HG02970 (cell line): Measurements from ENCODE around the gene DDAH1.
A peak's percentile ranks its signal among the peaks of the same experiment; 100 is the strongest.
"Not testable (repeated sequence)": the region's sequence is repeated elsewhere in the genome, so short reads cannot be mapped to it uniquely, and the experiment has no call there.

Experiments
- ATAC-seq: cut with Tn5 transposase; IDR thresholded peaks from one replicate; pipeline ENCODE4 v1.9.1; 2021; ENCODE audit warnings: mild to moderate bottlenecking, moderate library complexity, moderate number of reproducible peaks; ENCODE audit not compliant: unreplicated experiment, low FRiP score

DDAH1 gene

DNA sequence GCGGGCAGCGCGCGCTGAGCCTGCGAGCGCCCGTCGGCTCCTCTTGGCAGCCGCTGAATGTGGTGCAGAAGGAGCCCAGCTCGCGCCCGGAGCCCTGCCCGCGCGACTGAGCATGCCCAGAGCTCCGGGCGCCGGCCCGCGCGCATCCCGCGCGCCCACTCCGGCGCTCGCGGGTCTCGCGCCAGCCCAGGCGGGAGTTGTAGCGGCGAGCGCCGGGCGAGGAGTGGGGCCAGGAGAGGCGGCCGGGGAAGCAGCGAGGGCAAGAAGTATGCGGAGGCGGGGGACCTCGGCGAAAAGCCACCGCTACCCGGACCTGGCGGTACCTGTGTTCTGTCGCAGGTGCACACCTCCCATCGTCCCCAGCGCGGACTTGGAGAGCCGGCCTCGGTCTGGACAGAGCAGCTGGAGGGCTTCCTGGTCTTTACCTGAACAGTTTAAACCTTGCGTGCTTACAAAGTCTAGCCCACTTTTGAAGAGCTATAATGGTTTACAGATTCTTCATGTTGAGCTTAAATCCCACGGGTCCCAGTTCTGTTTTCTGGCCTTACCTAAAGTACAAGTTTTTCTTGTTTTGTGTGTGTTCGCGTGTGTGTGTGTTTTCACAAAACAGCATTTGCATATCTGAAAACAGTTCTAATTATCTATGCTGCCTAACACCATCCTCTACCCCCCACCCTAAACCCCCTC lies at the start of gene DDAH1:
DDAH1 (minus strand) TSS at position 61 of the 687 bp plus-strand sequence. CDS start 114 bp downstream, outside the sequence.
- peak; percentile 33 for ATAC-seq

DNA sequence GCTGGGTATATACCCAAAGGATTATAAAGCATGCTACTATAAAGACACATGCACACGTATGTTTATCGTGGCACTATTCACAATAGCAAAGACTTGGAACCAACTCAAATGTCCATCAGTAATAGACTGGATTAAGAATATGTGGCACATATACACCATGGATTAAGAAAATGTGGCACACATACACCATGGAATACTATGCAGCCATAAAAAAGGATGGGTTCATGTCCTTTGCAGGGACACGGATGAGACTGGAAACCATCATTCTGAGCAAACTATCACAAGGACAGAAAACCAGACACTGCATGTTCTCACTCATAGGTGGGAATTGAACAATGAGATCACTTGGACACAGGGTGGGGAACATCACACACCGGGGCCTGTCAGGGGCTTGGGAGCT lies 49.0 kb upstream of the DDAH1 start:
- not testable (repeated sequence) for ATAC-seq

DNA sequence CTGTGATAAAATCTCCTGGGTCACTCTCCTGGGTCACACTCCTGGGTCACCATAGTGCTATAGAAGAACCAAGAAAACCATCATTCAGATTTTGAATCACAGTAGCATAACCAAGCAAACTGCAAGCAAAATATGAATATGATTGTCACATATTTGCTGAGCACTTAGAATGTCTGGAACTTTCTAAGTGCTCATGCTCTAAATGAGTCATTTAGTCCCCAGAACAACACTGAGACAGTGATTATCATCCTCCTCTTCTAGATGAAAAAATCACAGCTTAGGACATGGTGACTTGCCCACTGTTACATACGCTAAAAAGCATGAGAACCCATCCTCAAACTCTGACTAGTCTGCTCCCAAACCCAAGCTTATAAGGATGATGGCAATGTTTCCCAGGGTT lies 39.5 kb upstream of the DDAH1 start:
- ATAC-seq = no peak

DNA sequence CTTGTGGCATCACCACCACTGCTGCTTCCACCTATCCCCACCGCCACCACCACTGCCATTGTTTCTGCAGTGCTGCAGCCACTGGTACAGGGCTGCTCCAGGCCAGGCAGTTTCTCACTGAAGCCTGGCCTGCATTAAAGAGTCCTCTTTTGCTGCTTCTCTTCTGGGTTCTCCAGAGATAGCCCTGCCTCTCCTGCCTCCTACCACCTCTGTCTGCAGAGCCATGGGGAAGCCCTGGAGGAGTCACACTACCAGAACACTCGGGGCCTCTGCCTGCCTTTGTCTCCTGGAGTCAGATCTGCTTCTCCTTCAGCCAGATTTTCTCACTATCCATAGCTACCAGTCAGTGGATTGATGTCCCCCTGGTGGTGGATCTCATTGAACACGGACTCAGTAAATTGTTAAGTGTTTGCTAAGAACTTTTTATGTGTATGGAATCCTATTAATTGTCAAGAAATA lies 37.7 kb upstream of the DDAH1 start:
- ATAC-seq = no peak

DNA sequence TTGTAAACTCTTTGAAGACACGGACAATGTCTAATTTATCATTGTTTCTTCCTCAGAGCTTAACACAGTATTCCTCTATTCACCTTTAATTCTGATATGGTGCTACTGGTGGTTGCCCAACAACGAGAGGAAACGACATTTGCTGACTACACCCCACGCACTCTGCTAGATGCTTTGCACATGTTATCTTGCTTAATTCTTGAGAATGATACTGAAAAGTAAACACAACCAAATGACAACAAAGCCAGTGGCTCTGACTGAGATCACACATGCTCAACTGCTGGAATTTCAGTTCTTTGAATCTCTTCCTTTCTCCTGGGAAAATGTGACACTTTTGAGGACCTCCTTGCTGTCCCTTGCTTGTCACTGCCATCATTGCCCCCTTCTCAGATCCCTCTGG lies 37.2 kb upstream of the DDAH1 start:
- ATAC-seq = no peak

DNA sequence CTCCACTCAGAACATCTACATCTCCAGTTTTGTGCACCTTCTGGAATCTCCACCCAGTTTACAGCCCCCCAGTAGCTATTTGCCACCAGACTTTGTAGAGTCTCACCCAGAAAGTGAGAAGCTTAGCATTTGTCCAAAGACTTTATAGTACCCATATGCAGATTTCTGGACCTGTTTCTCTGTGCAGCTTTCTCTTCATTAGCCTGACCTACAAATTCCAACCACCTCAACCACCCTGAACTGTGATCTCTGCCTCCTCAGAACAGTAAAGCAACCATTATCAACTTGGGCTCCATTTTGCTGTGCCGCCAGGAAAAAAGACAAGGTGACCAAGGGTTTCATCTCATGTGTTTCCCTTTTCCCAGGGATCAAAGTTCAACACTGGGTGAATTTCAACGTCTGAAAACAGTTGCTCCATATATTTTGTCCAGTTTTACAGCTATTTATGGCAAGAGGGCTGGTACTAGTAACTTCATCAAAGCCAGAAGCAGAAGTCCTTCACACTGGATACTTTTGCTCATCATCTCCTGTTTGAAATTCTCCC lies 36.5 kb upstream of the DDAH1 start:
- ATAC-seq = no peak

DNA sequence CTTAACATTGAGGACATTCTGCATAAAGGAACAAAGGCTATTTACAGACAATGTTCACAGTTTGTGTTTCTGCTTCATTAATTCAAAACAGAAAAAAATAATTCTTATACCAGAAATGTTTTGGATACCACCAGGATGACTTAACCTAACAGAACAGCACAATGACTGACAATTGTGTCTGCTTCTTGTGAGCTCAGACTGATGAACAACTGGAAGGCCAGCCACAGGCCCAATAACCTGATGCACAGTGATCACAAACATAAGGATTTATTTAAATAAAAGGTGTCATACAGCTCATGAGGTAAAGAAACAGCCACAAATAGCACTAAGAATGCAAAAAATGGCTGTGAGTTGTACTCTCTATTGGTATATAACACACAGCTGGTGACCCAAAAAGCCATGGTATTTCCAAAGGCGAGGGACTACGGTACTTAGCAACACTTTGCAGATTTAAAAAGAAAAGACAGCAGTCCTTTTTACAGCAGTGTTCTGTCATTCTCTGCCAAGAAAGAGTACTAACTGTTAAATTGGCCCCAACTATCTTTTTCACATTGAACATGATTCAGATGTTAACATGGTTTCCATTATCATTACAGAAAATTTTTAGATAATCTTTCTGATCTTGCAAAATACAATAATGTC lies 32.1 kb upstream of the DDAH1 start:
- no peak for ATAC-seq

DNA sequence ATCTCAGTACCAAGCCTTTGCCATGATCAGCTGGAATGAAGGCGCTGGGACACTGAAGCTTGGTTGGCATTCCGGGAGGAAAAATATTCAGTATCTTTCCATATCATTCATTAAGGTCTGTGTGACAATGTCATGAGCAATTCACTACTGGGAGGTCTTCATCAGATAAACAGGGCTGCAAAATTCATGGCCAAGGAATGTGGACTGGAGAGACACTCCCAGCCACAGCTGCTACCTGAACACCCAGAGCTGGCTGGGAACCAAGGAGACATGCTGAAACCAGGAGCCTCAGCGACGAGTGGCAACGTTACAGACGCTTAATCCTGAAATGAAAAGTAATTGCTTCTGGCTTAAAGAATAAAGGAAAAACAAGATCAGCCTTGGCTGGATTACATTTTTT lies 30.6 kb upstream of the DDAH1 start:
- no peak for ATAC-seq

DNA sequence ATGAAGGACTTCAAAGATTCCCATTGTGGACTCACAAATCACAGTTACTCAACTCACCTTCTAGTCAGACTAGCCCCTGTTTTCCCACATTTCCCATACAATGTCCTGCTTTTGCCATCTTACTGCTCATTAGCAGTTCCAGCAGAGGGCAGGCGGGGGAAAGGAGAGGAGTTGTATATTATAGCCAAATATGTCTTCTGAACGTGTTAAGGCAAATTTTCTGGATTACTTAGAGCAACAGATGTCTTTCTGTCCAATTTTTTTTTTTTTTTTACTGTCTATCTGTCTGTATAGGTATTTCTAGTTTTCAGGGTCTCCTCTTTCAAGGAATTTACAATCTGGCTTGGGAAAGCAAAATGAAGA lies 29.9 kb upstream of the DDAH1 start:
- no peak for ATAC-seq

DNA sequence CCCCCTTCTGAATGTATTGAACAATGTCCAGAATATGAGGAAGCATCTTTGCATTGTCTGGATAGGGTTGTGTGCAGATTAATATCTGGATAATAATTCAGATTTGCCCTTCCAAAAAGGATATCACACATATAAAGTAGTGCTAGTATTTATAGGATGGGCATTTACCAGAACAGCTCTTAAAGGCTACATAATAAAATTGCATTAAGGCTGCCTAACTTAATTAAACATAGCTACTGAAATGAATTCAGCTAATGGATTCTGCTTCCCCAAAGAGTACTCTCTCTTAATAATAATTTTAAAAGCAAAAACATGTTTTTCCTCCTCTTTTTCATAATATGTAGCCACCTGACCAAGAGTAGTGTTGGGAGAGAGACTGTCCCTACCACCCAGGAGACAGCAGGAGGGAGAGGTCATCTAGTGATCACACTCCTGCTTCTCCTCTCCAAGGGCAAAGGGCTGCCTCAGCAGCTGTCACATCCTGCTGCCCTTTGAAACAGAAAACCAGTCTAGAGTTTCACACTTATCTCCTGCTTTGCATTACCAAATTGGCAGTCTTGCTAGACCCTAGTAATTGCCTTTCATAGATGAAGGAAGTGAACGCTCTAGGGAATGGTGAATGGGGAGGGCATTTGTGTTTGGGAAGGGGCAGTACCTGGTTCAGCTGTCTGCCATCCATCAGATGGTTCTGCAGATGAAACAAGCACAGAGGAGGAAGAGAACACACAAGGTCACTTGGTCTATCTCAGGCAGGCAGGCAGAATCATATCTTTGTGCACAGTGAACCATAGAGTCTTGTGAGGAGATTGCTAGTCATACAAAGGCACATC lies 29.3 kb upstream of the DDAH1 start:
- ATAC-seq = peak; percentile 59

DNA sequence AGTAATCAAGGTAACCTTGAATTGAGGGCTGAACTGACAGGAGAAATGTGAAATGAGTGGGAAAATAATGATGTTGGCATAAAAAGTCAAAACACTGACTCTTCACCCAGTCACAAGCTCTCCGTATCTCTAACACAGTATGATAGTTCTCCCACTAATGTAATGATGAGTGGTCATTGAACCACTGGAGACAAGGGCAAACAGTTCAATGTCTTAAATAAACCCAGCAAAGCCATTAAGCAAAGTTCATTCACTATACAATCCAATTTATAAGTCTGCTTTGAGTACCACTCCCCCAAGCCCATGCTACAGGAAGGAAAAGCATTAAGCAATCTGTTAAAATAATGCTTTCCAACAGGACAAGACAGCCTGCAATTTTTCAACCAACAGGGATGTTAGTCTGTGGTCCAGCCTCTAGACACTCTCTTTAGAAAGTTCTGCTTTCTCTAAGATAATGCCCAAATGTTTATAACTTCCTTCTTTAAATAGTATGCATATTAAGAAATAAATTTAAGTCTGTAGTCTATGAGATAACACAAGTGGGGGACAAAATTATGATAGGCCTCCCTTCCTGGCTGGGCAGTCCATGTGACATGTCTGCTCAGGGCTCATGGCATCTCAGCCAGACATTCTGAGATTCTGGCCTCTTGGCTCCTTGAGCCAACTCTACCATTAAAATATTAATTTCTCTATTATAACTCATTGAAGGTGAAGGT lies 25.5 kb upstream of the DDAH1 start:
- no peak for ATAC-seq

DNA sequence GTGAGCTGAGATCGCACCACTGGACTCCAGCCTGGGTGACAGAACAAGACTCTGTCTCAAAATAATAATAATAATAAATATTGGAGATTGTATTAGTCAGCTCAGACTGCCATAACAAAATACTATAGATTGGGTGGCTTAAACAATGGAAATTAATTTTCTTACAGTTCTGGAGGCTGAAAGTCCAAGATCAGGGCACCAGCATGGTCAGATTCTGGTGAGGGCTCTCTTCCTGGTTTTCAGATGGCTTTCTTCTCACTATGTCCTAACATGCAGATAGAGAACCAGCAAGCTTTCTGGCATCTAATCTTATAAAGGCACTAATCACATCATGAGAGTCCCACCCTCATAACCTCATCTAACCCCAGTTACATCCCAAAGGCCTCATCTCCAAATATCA lies 23.2 kb upstream of the DDAH1 start:
- no peak for ATAC-seq

DNA sequence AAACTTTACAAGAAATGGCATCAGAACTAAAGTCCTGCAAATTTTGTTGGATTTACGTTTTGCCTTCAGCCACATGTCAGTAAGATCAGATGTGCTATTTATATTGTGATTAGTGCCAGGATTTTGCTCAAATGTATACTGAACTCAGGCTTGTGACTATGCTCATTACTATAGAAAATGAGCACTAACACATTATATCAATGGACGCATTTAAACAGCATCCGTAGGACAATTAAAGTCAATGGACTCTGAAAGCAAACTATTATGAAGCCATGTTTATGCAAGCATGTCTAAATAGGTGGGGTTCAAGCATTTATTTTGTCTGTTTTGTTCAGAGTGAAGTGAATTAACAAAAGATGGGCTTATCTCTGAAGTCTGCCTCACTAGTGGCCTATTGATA lies 20.6 kb upstream of the DDAH1 start:
- no peak for ATAC-seq

DNA sequence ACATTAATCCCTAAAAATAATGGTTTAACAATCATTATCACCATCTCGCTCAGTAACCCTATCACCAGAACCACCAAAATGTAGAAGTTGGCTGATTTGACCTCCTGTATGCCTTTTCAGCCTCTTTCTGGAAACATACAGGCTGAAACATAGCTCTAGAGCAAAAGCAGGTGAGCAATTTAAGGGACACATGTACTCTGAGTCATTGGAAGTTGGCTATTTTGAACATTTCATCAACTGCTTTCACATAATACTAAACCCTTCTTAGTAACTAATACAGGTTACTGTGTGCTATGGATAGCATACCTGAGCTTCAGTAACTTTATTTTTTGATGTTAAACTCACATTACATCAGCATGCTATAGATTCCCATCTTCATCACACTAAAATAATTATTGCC lies 19.8 kb upstream of the DDAH1 start:
- no peak for ATAC-seq

DNA sequence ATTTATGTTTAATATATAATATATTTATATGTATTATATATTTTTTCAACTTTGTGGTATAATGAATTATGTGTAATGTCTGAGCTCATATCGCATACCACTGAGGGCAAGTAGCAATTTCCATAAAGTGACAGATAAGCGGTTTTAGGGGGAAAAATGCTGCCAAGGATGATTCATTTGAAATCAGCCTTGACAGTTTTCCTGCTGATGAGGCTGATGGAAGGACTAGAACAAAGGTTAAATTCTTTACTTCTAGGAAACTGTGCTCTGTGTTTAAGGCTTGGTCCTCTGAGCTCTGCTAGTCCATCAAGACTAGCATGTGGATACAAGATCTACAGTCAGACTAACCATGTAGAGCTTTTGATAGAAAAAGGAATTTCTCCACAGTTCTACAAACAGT lies 19.3 kb upstream of the DDAH1 start:
- no peak for ATAC-seq

DNA sequence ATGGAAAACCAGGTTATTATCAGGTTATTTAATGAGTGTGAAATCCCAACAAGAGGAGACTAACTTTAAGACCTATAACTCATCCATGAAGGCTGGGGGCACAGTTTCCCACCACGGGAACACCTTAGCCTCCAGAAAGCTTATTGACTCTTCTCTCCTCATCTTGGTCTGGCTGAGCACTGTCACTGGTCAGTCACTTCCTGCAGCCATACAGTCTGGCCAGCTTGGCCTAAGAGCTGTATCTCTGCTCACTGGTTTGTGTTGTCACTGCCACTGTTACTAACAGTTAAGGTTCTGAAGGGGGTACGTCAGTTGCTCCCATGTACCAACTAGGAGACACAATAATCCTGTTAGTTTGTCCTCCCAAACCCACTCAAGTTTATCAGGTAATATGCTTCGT lies 16.7 kb upstream of the DDAH1 start:
- ATAC-seq = no peak

DNA sequence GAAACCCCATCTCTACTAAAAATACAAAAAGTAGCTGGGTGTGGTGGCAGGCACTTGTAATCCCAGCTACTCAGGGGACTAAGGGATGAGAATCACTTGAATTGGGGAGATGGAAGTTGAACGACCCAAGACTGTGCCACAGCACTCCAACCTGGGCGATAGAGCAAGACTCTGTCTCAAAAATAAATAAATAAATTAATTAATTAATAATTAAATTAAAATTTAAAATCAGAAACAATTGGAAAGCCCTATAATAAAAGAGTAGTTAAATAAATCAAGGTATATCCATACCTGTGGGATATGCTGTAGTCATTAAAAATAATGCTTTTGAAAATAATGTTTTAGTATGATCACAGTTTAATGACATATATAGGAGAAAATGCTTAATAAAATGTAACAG lies 15.6 kb upstream of the DDAH1 start:
- no peak for ATAC-seq

DNA sequence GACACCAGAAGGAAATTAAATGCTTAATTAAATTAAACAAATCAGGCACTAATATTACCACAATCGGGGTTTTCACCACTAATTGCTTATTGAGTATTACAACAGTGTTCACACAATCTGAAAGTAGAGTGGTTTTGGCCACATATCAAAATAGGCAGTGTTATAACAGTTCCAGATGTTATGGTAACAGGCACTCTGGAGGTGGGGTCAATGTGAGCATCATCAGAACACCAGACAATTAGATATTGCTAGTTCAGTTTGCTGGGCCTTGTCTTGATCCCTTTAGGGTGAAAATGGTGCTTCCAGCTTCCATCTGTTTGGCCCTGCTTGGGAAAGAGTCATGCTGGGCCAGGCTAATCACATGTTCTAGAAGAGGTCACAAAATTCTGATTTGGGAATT lies 14.5 kb upstream of the DDAH1 start:
- no peak for ATAC-seq

DNA sequence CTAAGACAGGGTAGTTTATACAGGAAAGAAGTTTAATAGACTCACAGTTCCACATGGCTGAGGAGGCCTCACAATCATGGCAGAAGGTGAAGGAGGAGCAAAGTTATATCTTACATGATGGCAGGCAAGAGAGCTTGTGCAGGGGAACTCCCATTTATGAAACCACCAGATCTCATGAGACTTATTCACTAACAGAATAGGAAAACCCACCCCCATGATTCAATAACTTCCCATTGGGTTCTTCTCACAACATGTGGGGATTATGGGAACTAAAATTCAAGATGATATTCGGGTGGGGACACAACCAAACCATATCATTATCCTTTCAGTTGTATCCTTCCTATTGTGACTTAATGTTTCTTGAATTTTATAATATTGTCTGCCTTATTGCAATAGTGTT lies 13.4 kb upstream of the DDAH1 start:
- ATAC-seq = no peak

DNA sequence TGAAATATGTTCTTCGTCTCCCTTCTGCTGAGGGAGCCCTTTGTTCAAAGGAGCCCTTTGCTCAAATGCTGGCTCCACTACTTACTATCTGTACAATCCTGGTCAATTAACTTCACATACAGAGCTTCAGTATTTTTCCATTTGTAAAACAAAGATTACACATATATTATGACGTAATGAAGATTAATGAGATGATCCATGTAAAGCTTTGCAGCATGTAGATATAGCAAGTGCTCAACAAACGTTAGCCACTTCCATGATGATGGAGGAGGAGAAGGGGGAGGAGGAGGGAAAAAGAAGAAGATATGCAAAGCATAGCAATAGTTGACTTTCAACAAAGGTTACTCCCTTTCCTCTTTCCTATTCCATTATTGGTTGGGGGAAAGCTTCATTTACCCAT lies 10.1 kb upstream of the DDAH1 start:
- no peak for ATAC-seq

DNA sequence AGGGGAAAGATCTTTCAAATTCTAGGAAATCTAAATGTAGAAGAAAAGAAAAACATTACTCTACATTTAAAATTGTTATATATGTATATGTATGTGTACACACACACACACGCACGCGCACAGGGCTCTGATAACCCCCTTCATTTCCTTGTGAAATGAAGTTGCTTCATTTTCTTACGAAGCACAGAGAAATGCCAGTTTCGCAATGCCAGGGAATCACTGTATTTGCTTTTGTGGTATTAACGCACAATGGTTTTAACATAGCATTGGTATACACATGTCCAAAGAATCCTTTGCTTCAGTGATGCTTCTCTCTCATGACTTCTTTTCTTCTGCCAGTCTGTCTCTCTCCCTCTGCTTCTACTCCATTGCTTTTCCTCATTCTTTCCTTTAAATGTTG lies 8.4 kb upstream of the DDAH1 start:
- no peak for ATAC-seq
